ENCODE data around the gene ADPGK.
"Not testable (repeated sequence)": the region's sequence is repeated elsewhere in the genome, so short reads cannot be mapped to it uniquely, and the experiment has no call there.

ADPGK gene

GRCh38 chr15:72783640-72784455, at the start of gene ADPGK:
Gene ADPGK (minus strand): TSS chr15:72783758. CDS start chr15:72783691, 67 bp downstream.
- peak; percentile 95 for TF ChIP-seq POLR2A (IDR thresholded peaks at IDR 0.05; ENCODE audit: low read depth, low read length)
- FAIRE-seq: no peak
- DNase-seq (ENCODE audit: insufficient read length, low spot score): peak; percentile 68

DNA sequence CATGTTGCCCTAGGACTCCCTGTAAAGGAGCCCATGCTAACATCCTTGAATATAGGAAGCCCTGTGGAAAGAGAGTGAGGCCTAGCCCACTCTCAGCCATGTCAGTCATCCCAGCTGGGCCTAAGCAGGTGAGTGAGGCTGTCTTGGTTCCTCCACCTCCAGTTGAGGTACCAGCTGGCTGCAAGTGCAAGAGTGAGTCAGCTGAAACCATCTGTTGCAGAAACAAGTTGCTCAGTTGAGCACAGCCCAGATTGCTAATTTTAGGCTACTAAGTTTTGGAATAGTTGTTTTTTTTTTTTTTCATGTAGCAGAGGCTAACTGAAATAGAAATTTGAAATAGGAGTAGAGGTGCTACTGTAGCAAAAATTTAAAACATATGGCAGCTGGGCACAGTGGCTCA, 43.7 kb upstream of the ADPGK start:
- no peak for FAIRE-seq
- DNase-seq (ENCODE audit: insufficient read length, low spot score): no peak
- no peak for TF ChIP-seq POLR2A (IDR thresholded peaks at IDR 0.05; ENCODE audit: low read depth, low read length)

DNA sequence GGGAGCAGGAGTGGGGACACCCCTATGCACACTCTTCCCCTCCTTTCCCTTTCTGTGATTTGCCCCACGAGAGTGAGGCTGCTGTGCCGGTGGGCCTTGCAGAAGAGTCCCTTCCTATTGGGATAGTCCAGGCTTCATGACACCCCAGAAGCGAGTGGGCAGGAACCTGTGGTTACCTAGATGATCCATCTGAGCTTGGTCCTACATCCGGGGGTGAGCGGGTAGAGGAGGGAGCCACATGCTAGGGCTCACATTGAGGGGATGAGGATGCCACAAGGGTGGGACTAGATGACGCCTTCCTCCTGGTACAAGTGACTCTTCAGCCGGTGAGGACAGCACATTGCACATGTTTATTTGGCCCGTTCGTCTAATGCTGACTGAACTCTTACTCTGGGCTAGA, 43.1 kb upstream of the ADPGK start:
- DNase-seq (ENCODE audit: insufficient read length, low spot score) (no peak), FAIRE-seq (no peak)
- no peak for TF ChIP-seq POLR2A (IDR thresholded peaks at IDR 0.05; ENCODE audit: low read depth, low read length)

DNA sequence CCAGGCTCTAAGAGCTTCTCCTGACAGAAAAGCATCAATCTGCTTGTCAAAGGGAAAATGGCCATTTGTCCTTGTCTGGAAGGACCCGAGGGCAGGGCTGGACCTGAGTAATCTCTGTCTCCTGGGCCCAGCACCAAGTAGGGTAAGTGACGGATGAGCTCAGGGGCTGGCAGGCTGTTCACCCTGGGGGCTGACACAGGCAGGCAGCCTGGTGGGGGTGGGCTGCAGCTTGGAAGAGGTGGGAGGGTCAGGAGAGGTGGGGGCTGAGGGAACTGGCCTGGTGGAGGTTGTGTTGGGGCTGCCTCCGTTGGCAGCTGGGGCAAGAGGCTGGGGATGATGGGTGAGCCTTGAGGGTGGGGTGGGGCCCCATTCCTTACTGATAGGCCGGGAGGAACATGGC, 42.3 kb upstream of the ADPGK start:
- TF ChIP-seq POLR2A (IDR thresholded peaks at IDR 0.05; ENCODE audit: low read depth, low read length): no peak
- DNase-seq (ENCODE audit: insufficient read length, low spot score): no peak
- no peak for FAIRE-seq

DNA sequence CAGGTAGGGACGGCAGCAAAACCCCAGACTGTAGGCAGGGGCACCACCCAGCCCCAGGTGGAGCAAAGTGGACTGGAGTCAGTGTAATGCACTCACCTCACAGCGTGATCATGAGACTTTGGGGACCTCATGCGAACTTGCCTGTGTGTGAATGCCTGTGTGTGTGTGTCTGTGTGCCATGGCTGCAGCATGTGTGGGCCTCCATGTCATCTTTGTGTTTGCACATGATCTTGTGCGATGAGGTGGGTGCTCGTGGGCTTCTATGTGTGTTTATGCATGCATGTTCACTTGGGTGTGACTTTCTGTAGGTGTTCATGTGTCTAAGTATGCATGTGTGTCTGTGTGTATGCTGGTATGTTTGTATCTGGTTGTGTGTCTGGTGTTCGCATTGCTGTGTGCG, 41.2 kb upstream of the ADPGK start:
- DNase-seq (ENCODE audit: insufficient read length, low spot score): no peak
- FAIRE-seq: no peak
- TF ChIP-seq POLR2A (IDR thresholded peaks at IDR 0.05; ENCODE audit: low read depth, low read length): no peak

DNA sequence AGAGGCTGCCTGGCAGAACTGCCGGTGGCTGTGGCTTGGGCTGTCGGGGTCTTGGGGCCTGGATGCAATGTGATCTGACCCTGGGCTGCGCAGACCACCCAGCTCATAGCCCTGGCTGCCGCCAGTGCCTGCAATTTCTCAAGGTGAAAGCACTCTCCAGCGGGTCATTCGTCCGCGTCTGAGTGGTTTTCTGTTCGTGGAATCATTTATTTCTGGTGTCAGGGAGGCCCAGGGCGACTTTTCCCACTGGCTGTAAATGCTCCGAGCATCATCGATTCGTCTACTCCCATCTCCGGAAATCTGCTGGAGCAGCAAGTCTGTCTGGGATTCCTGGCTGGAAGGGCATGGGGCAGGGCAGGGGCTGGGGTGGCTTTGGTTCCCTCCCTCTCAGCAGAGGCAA, 40.6 kb upstream of the ADPGK start:
- FAIRE-seq (no peak), DNase-seq (ENCODE audit: insufficient read length, low spot score) (no peak)
- TF ChIP-seq POLR2A (IDR thresholded peaks at IDR 0.05; ENCODE audit: low read depth, low read length): no peak

DNA sequence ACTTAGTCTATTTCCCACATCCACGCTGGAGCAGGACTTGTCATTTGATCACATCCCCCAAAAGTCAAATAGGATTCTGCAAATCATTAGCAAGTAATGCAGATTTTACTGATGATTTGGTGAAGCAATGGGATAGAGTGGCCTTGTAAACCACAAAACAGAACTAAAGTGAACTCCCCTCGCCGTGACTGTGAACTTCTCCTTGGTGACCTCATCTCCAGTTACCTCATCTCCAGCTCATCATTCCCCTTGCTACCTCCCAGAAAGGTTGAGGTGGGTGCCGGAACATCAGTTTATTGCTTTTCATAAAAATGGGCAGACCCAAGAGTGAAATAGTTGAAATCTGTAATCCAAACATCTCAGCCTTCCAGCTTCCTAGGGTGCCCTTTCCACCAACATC, 36.7 kb upstream of the ADPGK start:
- TF ChIP-seq POLR2A (IDR thresholded peaks at IDR 0.05; ENCODE audit: low read depth, low read length): no peak
- FAIRE-seq (no peak), DNase-seq (ENCODE audit: insufficient read length, low spot score) (no peak)

GRCh38 chr15:72818632-72819031, 35.1 kb upstream of the ADPGK start:
- DNase-seq (ENCODE audit: insufficient read length, low spot score) (no peak), FAIRE-seq (no peak)
- no peak for TF ChIP-seq POLR2A (IDR thresholded peaks at IDR 0.05; ENCODE audit: low read depth, low read length)

DNA sequence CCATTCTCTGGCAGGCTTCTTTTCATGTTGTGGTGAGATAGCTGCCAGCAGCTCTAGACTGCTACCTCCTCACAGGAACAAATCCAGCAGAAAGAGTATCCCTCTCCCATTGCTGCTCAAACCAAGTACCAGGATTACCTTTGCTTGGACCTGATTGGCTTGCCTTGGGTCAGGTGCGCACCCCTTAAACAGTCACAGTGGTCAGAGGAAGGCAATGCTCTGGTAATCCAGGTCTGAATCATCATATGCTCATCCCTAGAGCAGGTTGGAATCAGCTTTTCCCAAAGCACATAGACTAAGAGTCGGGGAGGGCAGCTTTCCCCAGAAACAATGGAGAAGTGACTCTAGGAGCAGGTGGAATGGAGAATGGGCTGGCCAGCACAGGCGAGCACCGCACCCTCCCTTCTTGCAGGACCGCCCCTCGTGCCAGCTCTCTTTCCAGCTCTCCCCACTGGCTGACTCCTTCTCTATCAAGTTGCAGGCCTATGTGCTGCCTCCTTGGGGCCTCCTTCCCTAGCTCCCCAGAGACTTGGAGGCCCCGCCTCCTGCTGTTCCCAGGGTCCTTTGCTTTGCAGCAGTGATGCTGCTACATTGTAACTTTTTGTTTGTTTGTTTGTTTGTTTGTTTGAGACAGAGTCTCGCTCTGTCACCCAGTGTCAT, 29.9 kb upstream of the ADPGK start:
- TF ChIP-seq POLR2A (IDR thresholded peaks at IDR 0.05; ENCODE audit: low read depth, low read length): no peak
- no peak for FAIRE-seq
- no peak for DNase-seq (ENCODE audit: insufficient read length, low spot score)

GRCh38 chr15:72809329-72809728, 25.8 kb upstream of the ADPGK start:
- no peak for TF ChIP-seq POLR2A (IDR thresholded peaks at IDR 0.05; ENCODE audit: low read depth, low read length)
- no peak for FAIRE-seq
- no peak for DNase-seq (ENCODE audit: insufficient read length, low spot score)

- DNase-seq (ENCODE audit: insufficient read length, low spot score); FAIRE-seq: not testable (repeated sequence)
These were observed 23.8 kb upstream of the ADPGK start for GRCh38 chr15:72807346-72807745.

DNA sequence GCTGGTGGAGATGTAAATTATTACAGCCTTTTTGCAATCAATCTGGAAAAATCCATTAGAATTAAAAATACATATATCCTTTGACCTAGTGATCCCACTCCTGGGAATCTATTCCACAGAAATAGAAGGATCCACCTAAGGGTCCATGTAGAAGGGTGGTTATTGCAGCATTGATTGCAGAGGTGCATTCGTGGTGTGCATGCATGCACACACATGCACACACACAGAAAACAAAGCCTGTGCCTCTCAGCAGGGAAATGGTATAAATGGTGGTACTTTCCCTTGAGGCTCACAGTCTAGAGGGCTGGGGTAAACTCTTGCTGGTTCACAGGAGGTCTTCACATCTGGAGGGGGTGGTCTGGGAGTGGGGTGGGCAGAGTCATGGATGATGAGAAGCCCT, 19.4 kb upstream of the ADPGK start:
- FAIRE-seq: no peak
- no peak for DNase-seq (ENCODE audit: insufficient read length, low spot score)
- TF ChIP-seq POLR2A (IDR thresholded peaks at IDR 0.05; ENCODE audit: low read depth, low read length): no peak

DNA sequence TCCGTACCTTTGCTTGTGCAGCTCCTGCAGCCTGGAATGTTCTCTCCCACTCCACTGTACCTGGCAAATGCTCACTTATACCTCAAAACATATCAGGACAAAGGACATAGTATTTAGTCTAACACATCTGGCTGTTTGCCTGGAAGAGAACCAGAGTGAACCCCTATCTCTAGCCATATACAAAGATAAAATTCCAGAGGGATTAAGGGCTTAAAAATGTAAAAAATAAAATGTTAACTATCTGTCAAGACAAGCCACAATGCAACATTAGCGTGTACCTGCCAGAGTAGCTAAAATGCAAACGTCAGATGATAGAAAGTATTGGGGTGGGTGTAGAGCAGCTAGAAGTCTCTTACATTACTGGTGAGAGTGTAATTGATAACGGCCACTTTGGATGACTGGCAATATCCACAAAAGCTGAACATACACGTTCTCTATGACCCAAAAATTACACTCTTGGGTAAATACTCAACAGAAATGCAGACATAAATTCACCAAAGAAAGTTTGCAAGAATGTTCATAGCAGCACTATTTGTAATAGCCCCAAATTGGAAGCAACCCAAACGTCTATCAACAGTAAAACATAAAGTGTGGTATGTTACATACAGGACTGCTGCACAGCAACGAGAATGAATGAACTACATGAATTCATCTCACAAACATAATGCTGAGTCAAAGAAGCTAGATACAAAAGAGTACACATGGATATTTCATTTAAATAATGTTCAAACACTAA, 18.2 kb upstream of the ADPGK start:
- no peak for DNase-seq (ENCODE audit: insufficient read length, low spot score)
- FAIRE-seq: no peak
- TF ChIP-seq POLR2A (IDR thresholded peaks at IDR 0.05; ENCODE audit: low read depth, low read length): no peak

DNA sequence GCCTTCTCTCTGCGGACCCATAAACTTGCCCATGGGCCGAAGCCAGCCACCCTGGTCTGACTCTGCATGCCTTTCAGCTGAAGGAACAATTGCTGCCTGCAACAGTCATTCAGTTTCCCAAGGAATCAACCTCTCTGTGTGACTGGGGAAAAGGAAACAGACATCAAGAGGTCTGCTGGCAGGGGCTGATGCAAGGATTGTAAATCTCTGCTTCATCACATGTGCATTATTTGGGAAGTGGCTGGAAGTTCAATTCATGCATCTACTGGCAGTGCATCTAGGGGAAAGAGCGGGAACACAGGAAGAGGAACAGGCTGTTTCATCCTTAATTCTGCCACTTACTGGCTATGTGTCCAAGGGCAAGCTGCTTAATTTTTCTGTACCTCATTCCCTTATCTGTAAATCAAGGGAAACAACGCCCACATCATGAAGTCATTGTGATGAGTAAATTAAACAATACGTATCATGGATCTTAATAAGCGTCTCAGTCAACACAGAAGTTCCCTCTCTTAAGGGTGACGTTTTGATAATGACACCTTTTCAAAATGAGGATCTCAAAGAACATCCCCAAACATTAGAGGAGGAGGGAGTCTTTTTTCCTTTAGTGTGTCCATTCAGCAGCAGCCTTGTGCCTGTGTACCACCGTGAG, 17.4 kb upstream of the ADPGK start:
- FAIRE-seq (no peak), DNase-seq (ENCODE audit: insufficient read length, low spot score) (no peak)
- no peak for TF ChIP-seq POLR2A (IDR thresholded peaks at IDR 0.05; ENCODE audit: low read depth, low read length)
